T-helper 1 cell treated with Interleukin-12 subunit alpha and Interleukin-12 subunit beta and Interleukin-4 antibody, amounts not matched to agents 30 μg/mL and 1 μg/mL, for 36 hours (primary cell): Measurements from ENCODE around the gene PLPP1.
"Not testable (repeated sequence)": the region's sequence is repeated elsewhere in the genome, so short reads cannot be mapped to it uniquely, and the experiment has no call there.

ENCODE experiments used
- H3K27ac Mint-ChIP-seq: one replicate; pipeline ENCODE4 v1.8.0; 2021; ENCODE audit warnings: mild to moderate bottlenecking, mixed read lengths
- H3K27me3 Mint-ChIP-seq: one replicate; pipeline ENCODE4 v1.8.0; 2021; ENCODE audit warnings: low read depth, mixed read lengths
- H3K36me3 Mint-ChIP-seq: one replicate; pipeline ENCODE4 v1.8.0; 2021; ENCODE audit warnings: low read depth, mixed read lengths
- H3K4me1 Mint-ChIP-seq: one replicate; pipeline ENCODE4 v1.8.0; 2021; ENCODE audit warnings: low read depth, mixed read lengths
- H3K4me3 Mint-ChIP-seq: one replicate; pipeline ENCODE4 v1.8.0; 2021; ENCODE audit warnings: mild to moderate bottlenecking, moderate library complexity, mixed read lengths
- H3K9me3 Mint-ChIP-seq: one replicate; pipeline ENCODE4 v1.8.0; 2021; ENCODE audit warnings: mixed read lengths

The PLPP1 gene

DNA sequence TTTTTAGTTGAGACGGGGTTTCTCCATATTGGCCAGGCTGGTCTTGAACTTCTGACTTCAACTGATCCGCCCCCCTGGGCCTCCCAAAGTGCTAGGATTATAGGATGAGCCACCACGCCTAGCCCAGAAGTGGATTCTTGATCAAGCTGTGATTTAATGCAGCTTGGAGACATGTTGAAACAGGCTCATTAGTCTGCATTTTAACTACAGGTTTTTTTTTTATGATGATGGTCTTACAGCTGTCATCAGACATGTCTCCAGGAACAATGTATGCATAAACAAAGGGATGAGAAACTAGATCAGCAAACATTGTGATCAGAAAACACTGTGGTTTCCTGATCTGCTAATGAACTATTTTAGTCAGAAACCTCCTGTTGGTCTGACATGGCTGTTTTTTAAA, 30.0 kb upstream of the PLPP1 start:
- Mint-ChIP-seq H3K4me1 (peaks cover 5% of the 10 kb centered on the region), H3K27me3 (no peaks in the 10 kb centered on the region), H3K9me3 (no peaks in the 10 kb centered on the region), H3K27ac (no peak overlapping the region), H3K4me3 (no peak overlapping the region), H3K36me3 (no peaks in the 10 kb centered on the region)

DNA sequence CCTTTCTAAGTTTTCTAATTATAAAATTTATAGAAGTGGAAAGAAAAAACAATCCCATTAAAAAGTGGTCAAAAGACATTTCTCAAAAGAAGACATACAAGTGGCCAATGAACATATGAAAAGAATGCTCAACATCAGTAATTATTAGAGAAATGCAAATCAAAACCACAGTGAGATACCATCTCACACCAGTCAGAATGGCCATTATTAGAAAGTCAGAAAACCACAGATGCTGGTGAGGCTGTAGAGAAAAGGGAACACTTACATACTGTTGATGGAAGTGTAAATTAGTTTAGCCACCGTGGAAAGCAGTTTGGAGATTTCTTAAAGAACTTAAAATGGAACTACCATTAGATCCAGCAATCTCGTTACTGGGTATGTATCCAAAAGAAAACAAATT, 23.7 kb upstream of the PLPP1 start:
- Mint-ChIP-seq H3K4me3 (no peak overlapping the region), H3K4me1 (no peaks in the 10 kb centered on the region), H3K27me3 (no peaks in the 10 kb centered on the region), H3K27ac (no peak overlapping the region), H3K9me3 (no peaks in the 10 kb centered on the region), H3K36me3 (no peaks in the 10 kb centered on the region)

DNA sequence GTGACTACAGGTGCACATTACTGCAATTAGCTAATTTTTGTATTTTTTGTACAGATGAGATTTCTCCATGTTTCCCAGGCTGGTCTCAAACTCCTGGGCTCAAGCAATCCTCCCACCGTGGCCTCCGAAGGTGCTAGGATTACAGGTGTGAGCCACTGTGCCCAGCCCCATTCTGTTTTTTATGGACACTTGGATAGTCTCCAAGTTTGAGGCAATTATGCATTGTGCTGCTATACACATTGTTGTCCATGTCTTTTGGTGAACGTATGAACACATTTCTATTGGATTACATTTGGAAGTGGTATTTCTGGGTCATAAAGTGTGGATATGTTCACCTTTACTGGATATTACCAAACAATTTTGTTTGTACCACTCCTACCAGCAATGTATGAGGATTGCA, 22.4 kb upstream of the PLPP1 start:
- H3K4me3 Mint-ChIP-seq = no peak overlapping the region
- H3K4me1 Mint-ChIP-seq = no peaks in the 10 kb centered on the region
- H3K27ac Mint-ChIP-seq = no peak overlapping the region
- no peaks in the 10 kb centered on the region for H3K36me3 Mint-ChIP-seq
- H3K9me3 Mint-ChIP-seq = no peaks in the 10 kb centered on the region
- no peaks in the 10 kb centered on the region for H3K27me3 Mint-ChIP-seq

GRCh38 chr5:55554585-55555202, 19.9 kb upstream of the PLPP1 start:
- Mint-ChIP-seq H3K36me3 (no peaks in the 10 kb centered on the region), H3K27ac (no peak overlapping the region), H3K4me3 (no peak overlapping the region), H3K4me1 (no peaks in the 10 kb centered on the region), H3K9me3 (no peaks in the 10 kb centered on the region), H3K27me3 (peaks cover 6% of the 10 kb centered on the region)

GRCh38 chr5:55551904-55552303, 17.1 kb upstream of the PLPP1 start:
- H3K36me3 Mint-ChIP-seq = no peaks in the 10 kb centered on the region
- peaks cover 24% of the 10 kb centered on the region for H3K27me3 Mint-ChIP-seq
- H3K4me3 Mint-ChIP-seq = no peak overlapping the region
- no peak overlapping the region for H3K27ac Mint-ChIP-seq
- H3K4me1 Mint-ChIP-seq = peaks cover 2% of the 10 kb centered on the region
- no peaks in the 10 kb centered on the region for H3K9me3 Mint-ChIP-seq

DNA sequence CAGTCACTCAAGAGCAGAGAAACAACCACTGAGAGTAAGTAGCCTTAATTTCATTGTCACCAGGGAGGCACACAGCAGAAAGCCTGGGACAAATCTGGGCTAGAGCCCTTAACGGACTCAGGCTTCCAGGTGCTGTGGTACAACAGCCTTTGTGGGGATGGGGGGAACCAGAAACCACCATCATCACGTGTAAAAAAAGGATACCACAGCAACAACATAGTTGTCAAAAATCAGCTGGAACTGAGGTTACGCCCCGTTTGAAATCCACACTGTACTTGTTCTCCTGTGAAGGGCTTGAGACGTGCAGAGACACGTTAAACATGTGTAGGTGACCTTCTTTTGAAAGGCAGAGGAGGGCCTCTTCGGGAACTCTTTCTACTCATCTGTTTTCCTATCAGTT, 16.6 kb upstream of the PLPP1 start:
- Mint-ChIP-seq H3K27ac (no peak overlapping the region), H3K4me3 (no peak overlapping the region)

DNA sequence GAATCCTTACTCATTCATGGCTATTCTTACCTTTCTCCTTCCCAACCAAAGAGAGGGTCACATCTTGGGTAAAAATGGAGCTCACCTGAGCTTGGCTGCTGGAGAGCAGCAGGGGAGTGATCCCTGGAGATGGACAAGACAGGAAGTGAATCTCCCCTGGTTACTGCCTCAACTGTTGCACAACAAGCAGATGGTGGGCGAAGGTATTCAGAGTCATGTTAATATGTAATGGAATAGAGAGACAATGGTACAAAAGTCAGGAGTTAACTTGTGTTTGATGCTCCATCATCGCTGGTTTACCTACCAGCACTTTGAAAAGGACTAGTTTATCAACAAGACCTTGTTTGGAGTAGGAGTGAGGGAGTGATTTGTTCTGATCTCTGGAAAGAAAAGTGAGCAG, 13.0 kb upstream of the PLPP1 start:
- H3K9me3 Mint-ChIP-seq = no peaks in the 10 kb centered on the region
- H3K4me3 Mint-ChIP-seq = no peak overlapping the region
- no peaks in the 10 kb centered on the region for H3K36me3 Mint-ChIP-seq
- H3K27me3 Mint-ChIP-seq = peaks cover 24% of the 10 kb centered on the region
- H3K4me1 Mint-ChIP-seq = peaks cover 3% of the 10 kb centered on the region
- H3K27ac Mint-ChIP-seq = no peak overlapping the region

More for the DNA sequence above, 16.6 kb upstream of the PLPP1 start:
- no peaks in the 10 kb centered on the region for H3K9me3 Mint-ChIP-seq
- H3K27me3 Mint-ChIP-seq = peaks cover 24% of the 10 kb centered on the region
- H3K4me1 Mint-ChIP-seq = peaks cover 2% of the 10 kb centered on the region
- H3K36me3 Mint-ChIP-seq = no peaks in the 10 kb centered on the region

DNA sequence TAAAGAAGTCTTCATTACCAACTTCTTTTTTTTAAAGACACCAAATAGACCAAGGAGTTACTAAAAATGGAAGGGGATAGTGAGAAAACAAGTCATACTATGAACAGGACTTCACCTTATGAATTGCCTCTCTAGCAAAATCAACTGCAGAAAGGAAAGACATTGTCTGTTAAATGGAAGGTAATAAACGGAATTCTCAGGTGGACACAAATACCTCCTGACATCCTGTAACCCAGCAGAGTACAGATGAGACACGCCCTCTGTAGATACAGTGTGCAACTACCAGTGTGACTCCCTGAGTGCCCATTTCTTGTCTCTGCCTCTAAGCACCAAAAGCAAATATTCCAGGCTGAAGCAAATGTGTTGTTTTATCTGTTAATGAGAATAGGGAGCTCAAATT, 12.2 kb upstream of the PLPP1 start:
- no peaks in the 10 kb centered on the region for H3K36me3 Mint-ChIP-seq
- H3K27me3 Mint-ChIP-seq = peaks cover 24% of the 10 kb centered on the region
- no peaks in the 10 kb centered on the region for H3K9me3 Mint-ChIP-seq
- H3K4me1 Mint-ChIP-seq = peaks cover 4% of the 10 kb centered on the region
- H3K4me3 Mint-ChIP-seq = no peak overlapping the region
- no peak overlapping the region for H3K27ac Mint-ChIP-seq

DNA sequence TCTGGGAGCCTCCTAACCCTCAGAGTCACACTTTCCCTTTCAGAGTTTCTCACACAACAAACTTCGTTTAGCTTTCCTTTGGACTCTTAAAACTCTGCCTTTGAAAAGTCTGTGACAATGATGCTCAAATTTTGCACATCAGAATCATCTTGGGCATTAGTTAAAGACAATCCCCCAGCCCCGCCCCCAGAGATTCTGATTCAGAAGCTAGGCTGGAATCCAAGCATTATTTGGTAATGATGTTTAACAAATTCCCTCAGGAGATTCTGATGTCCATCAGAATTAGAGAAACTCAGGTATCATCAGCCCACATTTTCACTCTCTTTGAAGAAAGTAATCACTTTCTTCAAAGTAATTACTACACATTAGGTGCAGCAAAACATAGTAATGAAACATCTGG, 9.6 kb upstream of the PLPP1 start:
- peaks cover 25% of the 10 kb centered on the region for H3K4me1 Mint-ChIP-seq
- H3K36me3 Mint-ChIP-seq = no peaks in the 10 kb centered on the region
- H3K27me3 Mint-ChIP-seq = peaks cover 15% of the 10 kb centered on the region
- H3K27ac Mint-ChIP-seq = no peak overlapping the region
- no peak overlapping the region for H3K4me3 Mint-ChIP-seq
- H3K9me3 Mint-ChIP-seq = no peaks in the 10 kb centered on the region

DNA sequence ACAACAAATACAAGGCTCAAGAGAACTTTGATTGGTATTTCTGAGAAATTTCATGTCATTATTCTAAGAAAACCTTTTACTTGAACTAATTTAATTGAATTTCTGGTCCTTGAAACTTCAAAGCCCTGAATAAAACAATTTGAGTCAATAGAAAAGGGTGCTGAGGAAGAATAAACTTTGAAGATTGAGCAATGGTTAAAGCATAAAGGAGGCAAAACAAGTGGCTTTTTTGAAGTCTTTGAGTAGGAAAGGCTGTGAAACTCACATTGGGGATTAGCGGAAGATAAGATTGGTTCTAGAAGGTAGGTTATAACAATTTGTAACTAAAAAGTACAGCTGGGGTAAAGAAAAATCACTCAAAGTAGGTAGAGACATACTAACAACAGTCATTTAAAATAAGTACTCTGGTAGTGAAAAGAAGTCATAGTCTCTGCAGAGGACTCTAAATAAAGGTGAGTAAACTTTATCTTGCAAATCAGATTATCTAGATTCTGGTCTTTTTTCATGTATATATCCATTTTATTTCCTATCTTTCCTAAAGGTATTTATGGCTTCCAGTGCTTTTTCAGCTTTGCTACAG, 6.4 kb upstream of the PLPP1 start:
- H3K36me3 Mint-ChIP-seq = no peaks in the 10 kb centered on the region
- peak overlapping the region; percentile 16 for H3K27ac Mint-ChIP-seq
- H3K4me1 Mint-ChIP-seq = peaks cover 30% of the 10 kb centered on the region
- no peaks in the 10 kb centered on the region for H3K27me3 Mint-ChIP-seq
- no peaks in the 10 kb centered on the region for H3K9me3 Mint-ChIP-seq
- peak overlapping the region; percentile 23 for H3K4me3 Mint-ChIP-seq

GRCh38 chr5:55540525-55540924, 5.8 kb upstream of the PLPP1 start:
- Mint-ChIP-seq H3K27me3 (no peaks in the 10 kb centered on the region), H3K4me1 (peaks cover 34% of the 10 kb centered on the region), H3K9me3 (no peaks in the 10 kb centered on the region), H3K27ac (peak overlapping the region; percentile 66), H3K36me3 (no peaks in the 10 kb centered on the region), H3K4me3 (peak overlapping the region; percentile 44)

DNA sequence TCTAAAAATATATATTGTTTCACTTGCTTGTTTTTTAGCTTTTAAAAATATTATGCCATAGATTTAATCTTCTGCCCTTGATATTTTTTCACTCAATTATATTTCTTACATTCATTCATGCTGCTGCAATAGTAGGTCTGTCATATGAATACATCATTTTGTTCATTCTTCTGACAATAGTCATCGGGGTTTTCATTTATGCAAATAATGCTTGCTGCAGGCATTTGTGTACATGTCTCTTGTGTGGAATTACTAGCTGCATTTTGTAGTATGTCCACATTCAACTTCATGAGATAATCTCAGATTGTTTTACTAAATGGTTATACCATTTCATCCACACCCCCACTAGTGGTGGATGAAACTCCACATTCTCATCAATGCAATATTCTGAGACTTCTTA, 5.3 kb upstream of the PLPP1 start:
- no peak overlapping the region for H3K4me3 Mint-ChIP-seq
- H3K36me3 Mint-ChIP-seq = no peaks in the 10 kb centered on the region
- no peak overlapping the region for H3K27ac Mint-ChIP-seq
- peaks cover 39% of the 10 kb centered on the region for H3K4me1 Mint-ChIP-seq
- no peaks in the 10 kb centered on the region for H3K9me3 Mint-ChIP-seq
- no peaks in the 10 kb centered on the region for H3K27me3 Mint-ChIP-seq

DNA sequence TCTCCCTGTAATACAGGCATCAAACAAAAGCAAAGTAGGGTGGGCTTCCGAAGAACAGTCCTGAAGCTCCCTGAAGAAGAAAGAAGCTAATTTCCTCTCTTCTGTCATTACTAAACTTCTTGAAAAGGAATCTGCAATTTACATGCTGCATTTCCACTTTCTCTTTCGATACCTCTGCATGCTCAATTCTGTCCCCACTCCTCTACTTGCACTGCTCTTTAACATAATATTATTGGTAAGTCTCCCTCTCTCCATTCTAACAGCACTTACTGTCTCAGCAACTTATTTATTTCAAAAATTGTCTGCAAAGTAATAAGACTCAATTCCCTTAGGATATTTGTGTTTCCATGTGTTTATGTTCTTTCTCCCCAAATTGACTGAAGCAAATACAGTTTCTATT, 3.9 kb upstream of the PLPP1 start:
- Mint-ChIP-seq H3K4me1 (peaks cover 42% of the 10 kb centered on the region), H3K27ac (peak overlapping the region; percentile 61), H3K4me3 (peak overlapping the region; percentile 53), H3K36me3 (peaks cover 4% of the 10 kb centered on the region), H3K9me3 (no peaks in the 10 kb centered on the region), H3K27me3 (no peaks in the 10 kb centered on the region)

DNA sequence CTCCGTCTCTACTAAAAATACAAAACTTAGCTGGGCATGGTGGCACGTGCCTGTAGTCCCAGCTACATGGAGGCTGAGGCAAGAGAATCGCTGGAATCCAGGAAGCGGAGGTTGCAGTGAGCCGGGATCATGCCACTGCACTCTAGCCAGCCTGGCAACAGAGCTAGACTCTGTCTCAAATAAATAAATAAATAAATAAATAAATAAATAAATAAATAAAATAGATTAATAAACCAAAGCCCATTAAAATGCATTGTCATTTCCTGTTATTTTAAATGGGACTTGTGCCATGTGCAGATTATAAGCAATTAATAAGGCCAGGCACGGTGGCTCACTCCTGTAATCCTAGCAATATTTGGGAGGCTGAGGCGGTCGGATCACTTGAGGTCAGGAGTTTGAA, 2.6 kb upstream of the PLPP1 start:
- not testable (repeated sequence) for H3K27ac Mint-ChIP-seq, H3K9me3 Mint-ChIP-seq, H3K27me3 Mint-ChIP-seq, H3K4me3 Mint-ChIP-seq, H3K36me3 Mint-ChIP-seq
- peaks cover 48% of the 10 kb centered on the region for H3K4me1 Mint-ChIP-seq

DNA sequence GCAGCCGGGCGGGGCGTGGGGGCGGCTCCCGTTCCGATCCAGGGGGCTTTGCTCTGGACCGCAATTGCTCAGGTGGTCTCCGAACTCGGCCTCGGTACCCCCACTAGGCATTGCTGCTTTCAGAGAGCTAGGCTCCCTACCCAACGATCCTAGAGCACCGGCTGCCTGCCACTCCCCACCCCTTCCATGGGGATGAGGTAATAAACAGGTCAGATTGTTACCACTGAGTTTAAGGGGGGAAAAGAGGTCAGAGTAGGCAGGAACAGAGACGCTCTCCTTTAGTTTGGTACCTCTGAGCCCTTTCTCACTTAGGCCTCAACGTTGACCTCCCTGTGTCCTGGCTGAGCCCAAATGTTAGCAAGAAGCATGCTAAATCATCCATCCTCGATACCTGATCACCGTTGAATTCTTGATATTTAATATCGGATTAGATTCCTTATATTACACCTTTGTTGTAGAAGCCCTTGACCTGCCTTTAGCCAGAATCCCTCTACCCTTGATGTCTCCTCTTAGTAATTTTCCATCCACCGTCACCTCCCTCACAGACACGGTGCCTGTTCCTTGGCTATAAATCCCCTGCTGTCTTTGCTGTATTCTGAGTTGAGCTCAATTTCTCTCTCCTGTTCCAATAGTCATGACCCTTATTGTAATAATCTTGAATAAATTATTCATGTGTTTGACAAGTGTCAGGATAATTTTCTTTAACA, 588 bp upstream of the PLPP1 start:
- Mint-ChIP-seq H3K4me3 (peak overlapping the region; percentile 88), H3K27ac (peak overlapping the region; percentile 89), H3K4me1 (peaks cover 40% of the 10 kb centered on the region), H3K36me3 (peaks cover 16% of the 10 kb centered on the region), H3K27me3 (no peaks in the 10 kb centered on the region), H3K9me3 (no peaks in the 10 kb centered on the region)
